Measurements from ENCODE around the gene TAS2R43.
"Not testable (repeated sequence)": the region's sequence is repeated elsewhere in the genome, so short reads cannot be mapped to it uniquely, and the experiment has no call there.

The TAS2R43 gene

GRCh38 chr12:11059041-11059440 lies 33.1 kb downstream of the TAS2R43 start:
- TF ChIP-seq CTCF (IDR thresholded peaks at IDR 0.05; ENCODE audit: borderline replicate concordance, insufficient read depth, low read depth, low read length): no peak
- H3K4me3 ChIP-seq (ENCODE audit: low read depth, low read length): no peak overlapping the region

- H3K4me3 ChIP-seq (ENCODE audit: low read depth, low read length): no peak overlapping the region
- TF ChIP-seq CTCF (IDR thresholded peaks at IDR 0.05; ENCODE audit: borderline replicate concordance, insufficient read depth, low read depth, low read length): no peak
These were observed 36.8 kb downstream of the TAS2R43 start for GRCh38 chr12:11055306-11055705.

GRCh38 chr12:11049806-11050531 lies 42.1 kb downstream of the TAS2R43 start:
- not testable (repeated sequence) for H3K4me3 ChIP-seq (ENCODE audit: low read depth, low read length)

GRCh38 chr12:11041366-11041765 lies 50.7 kb downstream of the TAS2R43 start:
- not testable (repeated sequence) for H3K4me3 ChIP-seq (ENCODE audit: low read depth, low read length)

Data from GM12875 (cell line).